K562 (cell line): Measurements from ENCODE around the gene CPT1C.

Experiments
- CBX8 ChIP-seq: fragments of 200-600 bp; sonication (generic); IDR thresholded peaks from 2 replicates; pipeline ENCODE4 v1.6.1; 2012; ENCODE audit warnings: borderline replicate concordance, mixed run types, low read depth, mild to moderate bottlenecking, moderate library complexity, mixed read lengths, low read length, control low read depth, inconsistent platforms; ENCODE audit not compliant: poor library complexity, severe bottlenecking; ENCODE audit errors: extremely low read depth
- EZH2 ChIP-seq: IDR thresholded peaks from 2 replicates; pipeline ENCODE4 v1.6.1; 2012; ENCODE audit warnings: low read depth, mild to moderate bottlenecking, inconsistent platforms, low read length, borderline replicate concordance
- KDM1A ChIP-seq, 2 experiments: fragments of 450-650 bp; IDR thresholded peaks; 2 replicates each; pipeline ENCODE4 v1.6.1; 2016; ENCODE audit warnings: mild to moderate bottlenecking in 2 of 2
- POLR2A ChIP-seq: fragments of 450-650 bp; conservative IDR thresholded peaks from 2 replicates; pipeline ENCODE4 v1.6.1; 2016
- RAD21 ChIP-seq, 2 experiments: fragments of 250-450 bp in 1 of 2; fragments of 450-650 bp in 1 of 2; sonication (Bioruptor Pico) in 1 of 2; formaldehyde crosslinking in 1 of 2; IDR thresholded peaks in 1 of 2; conservative IDR thresholded peaks in 1 of 2; 2 replicates each; pipeline versions ENCODE4 v1.4.0 to v1.8.0; 2020 to 2022; ENCODE audit warnings: mild to moderate bottlenecking in 2 of 2, moderate library complexity in 1 of 2
- SP1 ChIP-seq: sonication (generic); formaldehyde crosslinking; IDR thresholded peaks from 2 replicates; pipeline ENCODE4 v1.8.1; 2022; ENCODE audit warnings: mild to moderate bottlenecking, missing genetic modification reagents
- ZNF217 ChIP-seq: sonication (generic); formaldehyde crosslinking; IDR thresholded peaks from 2 replicates; pipeline ENCODE4 v1.8.0; 2022; ENCODE audit warnings: mild to moderate bottlenecking, missing genetic modification reagents
- ZNF76 ChIP-seq: fragments of 250-450 bp; sonication (Bioruptor Pico); IDR thresholded peaks from 2 replicates; pipeline ENCODE4 v1.4.0; 2020; ENCODE audit warnings: mild to moderate bottlenecking, moderate library complexity, borderline replicate concordance
- TF ChIP-seq, protein P1 (sequence below): sonication (generic); formaldehyde crosslinking; IDR thresholded peaks from 2 replicates; pipeline ENCODE4 v1.8.1; 2022; ENCODE audit warnings: missing genetic modification reagents
- TF ChIP-seq, protein P2 (sequence below): sonication (generic); formaldehyde crosslinking; IDR thresholded peaks from 2 replicates; pipeline ENCODE4 v1.9.0; 2022; ENCODE audit warnings: mild to moderate bottlenecking, missing genetic modification reagents
- TF ChIP-seq, protein P3 (sequence below): sonication (generic); formaldehyde crosslinking; IDR thresholded peaks from 2 replicates; pipeline ENCODE4 v1.8.1; 2023; ENCODE audit warnings: missing genetic modification reagents, mild to moderate bottlenecking, borderline replicate concordance
- TF ChIP-seq, protein P4 (sequence below): fragments of 250-450 bp; sonication (Bioruptor Pico); IDR thresholded peaks from 2 replicates; pipeline ENCODE4 v1.5.0; 2020; ENCODE audit warnings: mild to moderate bottlenecking
- TF ChIP-seq, protein P5 (sequence below), 3 experiments: IDR thresholded peaks in 2 of 3; conservative IDR thresholded peaks in 1 of 3; 2 replicates each; pipeline ENCODE4 v1.5.1; 2011 to 2012; ENCODE audit warnings: low read length in 3 of 3, mild to moderate bottlenecking in 3 of 3, control low read depth in 2 of 3, improper control_type of control experiment in 1 of 3, inconsistent platforms in 1 of 3, low read depth in 1 of 3, mixed read lengths in 1 of 3, moderate library complexity in 1 of 3; ENCODE audit not compliant: insufficient read depth in 2 of 3
- TF ChIP-seq, protein P6 (sequence below): sonication (generic); formaldehyde crosslinking; IDR thresholded peaks from 2 replicates; pipeline ENCODE4 v1.8.0; 2022; ENCODE audit warnings: mild to moderate bottlenecking, missing genetic modification reagents

DNA sequence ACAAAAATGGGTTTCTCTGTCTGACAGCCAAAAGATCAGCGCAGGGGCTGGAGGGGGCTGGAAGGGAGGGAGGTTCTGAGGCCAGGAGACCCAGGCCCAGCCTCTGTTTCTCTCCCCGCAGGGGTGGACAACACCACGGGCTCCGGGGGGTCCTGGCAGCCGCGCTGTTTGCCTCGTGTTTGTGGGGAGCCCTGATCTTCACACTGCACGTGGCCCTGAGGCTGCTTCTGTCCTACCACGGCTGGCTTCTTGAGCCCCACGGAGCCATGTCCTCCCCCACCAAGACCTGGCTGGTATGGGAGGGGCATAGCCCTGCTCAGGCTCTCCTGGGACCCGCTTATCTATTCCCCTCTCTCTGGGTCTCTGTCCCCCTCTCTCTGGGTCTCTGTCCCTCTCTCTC, 9.6 kb downstream of the CPT1C start:
- no peak for TF ChIP-seq EZH2
- TF ChIP-seq, protein P1, sequence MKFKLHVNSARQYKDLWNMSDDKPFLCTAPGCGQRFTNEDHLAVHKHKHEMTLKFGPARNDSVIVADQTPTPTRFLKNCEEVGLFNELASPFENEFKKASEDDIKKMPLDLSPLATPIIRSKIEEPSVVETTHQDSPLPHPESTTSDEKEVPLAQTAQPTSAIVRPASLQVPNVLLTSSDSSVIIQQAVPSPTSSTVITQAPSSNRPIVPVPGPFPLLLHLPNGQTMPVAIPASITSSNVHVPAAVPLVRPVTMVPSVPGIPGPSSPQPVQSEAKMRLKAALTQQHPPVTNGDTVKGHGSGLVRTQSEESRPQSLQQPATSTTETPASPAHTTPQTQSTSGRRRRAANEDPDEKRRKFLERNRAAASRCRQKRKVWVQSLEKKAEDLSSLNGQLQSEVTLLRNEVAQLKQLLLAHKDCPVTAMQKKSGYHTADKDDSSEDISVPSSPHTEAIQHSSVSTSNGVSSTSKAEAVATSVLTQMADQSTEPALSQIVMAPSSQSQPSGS (CRISPR knock-in tag): no peak
- TF ChIP-seq, protein P2, sequence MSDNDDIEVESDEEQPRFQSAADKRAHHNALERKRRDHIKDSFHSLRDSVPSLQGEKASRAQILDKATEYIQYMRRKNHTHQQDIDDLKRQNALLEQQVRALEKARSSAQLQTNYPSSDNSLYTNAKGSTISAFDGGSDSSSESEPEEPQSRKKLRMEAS (CRISPR knock-in tag): peak; percentile 80
- no peak for TF ChIP-seq KDM1A (IDR thresholded peaks at IDR 0.05)
- no peak for TF ChIP-seq SP1 (CRISPR knock-in tag)
- TF ChIP-seq, protein P3, sequence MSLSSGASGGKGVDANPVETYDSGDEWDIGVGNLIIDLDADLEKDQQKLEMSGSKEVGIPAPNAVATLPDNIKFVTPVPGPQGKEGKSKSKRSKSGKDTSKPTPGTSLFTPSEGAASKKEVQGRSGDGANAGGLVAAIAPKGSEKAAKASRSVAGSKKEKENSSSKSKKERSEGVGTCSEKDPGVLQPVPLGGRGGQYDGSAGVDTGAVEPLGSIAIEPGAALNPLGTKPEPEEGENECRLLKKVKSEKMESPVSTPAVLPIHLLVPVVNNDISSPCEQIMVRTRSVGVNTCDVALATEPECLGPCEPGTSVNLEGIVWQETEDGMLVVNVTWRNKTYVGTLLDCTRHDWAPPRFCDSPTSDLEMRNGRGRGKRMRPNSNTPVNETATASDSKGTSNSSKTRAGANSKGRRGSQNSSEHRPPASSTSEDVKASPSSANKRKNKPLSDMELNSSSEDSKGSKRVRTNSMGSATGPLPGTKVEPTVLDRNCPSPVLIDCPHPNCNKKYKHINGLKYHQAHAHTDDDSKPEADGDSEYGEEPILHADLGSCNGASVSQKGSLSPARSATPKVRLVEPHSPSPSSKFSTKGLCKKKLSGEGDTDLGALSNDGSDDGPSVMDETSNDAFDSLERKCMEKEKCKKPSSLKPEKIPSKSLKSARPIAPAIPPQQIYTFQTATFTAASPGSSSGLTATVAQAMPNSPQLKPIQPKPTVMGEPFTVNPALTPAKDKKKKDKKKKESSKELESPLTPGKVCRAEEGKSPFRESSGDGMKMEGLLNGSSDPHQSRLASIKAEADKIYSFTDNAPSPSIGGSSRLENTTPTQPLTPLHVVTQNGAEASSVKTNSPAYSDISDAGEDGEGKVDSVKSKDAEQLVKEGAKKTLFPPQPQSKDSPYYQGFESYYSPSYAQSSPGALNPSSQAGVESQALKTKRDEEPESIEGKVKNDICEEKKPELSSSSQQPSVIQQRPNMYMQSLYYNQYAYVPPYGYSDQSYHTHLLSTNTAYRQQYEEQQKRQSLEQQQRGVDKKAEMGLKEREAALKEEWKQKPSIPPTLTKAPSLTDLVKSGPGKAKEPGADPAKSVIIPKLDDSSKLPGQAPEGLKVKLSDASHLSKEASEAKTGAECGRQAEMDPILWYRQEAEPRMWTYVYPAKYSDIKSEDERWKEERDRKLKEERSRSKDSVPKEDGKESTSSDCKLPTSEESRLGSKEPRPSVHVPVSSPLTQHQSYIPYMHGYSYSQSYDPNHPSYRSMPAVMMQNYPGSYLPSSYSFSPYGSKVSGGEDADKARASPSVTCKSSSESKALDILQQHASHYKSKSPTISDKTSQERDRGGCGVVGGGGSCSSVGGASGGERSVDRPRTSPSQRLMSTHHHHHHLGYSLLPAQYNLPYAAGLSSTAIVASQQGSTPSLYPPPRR (CRISPR knock-in tag): no peak
- TF ChIP-seq, protein P4, sequence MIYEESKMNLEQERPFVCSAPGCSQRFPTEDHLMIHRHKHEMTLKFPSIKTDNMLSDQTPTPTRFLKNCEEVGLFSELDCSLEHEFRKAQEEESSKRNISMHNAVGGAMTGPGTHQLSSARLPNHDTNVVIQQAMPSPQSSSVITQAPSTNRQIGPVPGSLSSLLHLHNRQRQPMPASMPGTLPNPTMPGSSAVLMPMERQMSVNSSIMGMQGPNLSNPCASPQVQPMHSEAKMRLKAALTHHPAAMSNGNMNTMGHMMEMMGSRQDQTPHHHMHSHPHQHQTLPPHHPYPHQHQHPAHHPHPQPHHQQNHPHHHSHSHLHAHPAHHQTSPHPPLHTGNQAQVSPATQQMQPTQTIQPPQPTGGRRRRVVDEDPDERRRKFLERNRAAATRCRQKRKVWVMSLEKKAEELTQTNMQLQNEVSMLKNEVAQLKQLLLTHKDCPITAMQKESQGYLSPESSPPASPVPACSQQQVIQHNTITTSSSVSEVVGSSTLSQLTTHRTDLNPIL (CRISPR knock-in tag): no peak
- TF ChIP-seq, protein P5, sequence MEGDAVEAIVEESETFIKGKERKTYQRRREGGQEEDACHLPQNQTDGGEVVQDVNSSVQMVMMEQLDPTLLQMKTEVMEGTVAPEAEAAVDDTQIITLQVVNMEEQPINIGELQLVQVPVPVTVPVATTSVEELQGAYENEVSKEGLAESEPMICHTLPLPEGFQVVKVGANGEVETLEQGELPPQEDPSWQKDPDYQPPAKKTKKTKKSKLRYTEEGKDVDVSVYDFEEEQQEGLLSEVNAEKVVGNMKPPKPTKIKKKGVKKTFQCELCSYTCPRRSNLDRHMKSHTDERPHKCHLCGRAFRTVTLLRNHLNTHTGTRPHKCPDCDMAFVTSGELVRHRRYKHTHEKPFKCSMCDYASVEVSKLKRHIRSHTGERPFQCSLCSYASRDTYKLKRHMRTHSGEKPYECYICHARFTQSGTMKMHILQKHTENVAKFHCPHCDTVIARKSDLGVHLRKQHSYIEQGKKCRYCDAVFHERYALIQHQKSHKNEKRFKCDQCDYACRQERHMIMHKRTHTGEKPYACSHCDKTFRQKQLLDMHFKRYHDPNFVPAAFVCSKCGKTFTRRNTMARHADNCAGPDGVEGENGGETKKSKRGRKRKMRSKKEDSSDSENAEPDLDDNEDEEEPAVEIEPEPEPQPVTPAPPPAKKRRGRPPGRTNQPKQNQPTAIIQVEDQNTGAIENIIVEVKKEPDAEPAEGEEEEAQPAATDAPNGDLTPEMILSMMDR (IDR thresholded peaks at IDR 0.05 in 2 of 3, conservative IDR thresholded peaks at IDR 0.05 in 1 of 3; ENCODE audit: insufficient read depth in 2 of 3, low read depth in 1 of 3, low read length in 3 of 3): no peak
- TF ChIP-seq ZNF217 (CRISPR knock-in tag): no peak
- TF ChIP-seq, protein P6, sequence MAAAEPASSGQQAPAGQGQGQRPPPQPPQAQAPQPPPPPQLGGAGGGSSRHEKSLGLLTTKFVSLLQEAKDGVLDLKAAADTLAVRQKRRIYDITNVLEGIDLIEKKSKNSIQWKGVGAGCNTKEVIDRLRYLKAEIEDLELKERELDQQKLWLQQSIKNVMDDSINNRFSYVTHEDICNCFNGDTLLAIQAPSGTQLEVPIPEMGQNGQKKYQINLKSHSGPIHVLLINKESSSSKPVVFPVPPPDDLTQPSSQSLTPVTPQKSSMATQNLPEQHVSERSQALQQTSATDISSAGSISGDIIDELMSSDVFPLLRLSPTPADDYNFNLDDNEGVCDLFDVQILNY (CRISPR knock-in tag): no peak
- no peak for TF ChIP-seq POLR2A
- TF ChIP-seq ZNF76: no peak
- TF ChIP-seq CBX8: no peak
- no peak for TF ChIP-seq RAD21 (CRISPR knock-in tag; conservative IDR thresholded peaks at IDR 0.05 in 1 of 2, IDR thresholded peaks at IDR 0.05 in 1 of 2)
